WI38 (cell line): ENCODE measurements around the gene PABPC3.
A peak's percentile ranks its signal among the peaks of the same experiment; 100 is the strongest.

Source experiments
- H3K4me3 ChIP-seq: 2 replicates; pipeline ENCODE4 v1.5.1; 2011; ENCODE audit warnings: low read depth, mild to moderate bottlenecking, control low read depth, low read length
- CTCF ChIP-seq: IDR thresholded peaks from 2 replicates; pipeline ENCODE4 v1.5.1; 2012; ENCODE audit warnings: low read depth, mild to moderate bottlenecking, control low read depth, low read length

PABPC3 gene

GRCh38 chr13:25084096-25084495 lies 11.8 kb upstream of the PABPC3 start:
- TF ChIP-seq CTCF = no peak
- H3K4me3 ChIP-seq = no peak overlapping the region

- TF ChIP-seq CTCF = peak; percentile 52
These were observed 10.7 kb upstream of the PABPC3 start for GRCh38 chr13:25085125-25085742.

GRCh38 chr13:25088562-25089221 lies 7.2 kb upstream of the PABPC3 start:
- TF ChIP-seq CTCF = no peak
- H3K4me3 ChIP-seq = no peak overlapping the region

More at GRCh38 chr13:25085125-25085742, 10.7 kb upstream of the PABPC3 start:
- H3K4me3 ChIP-seq = no peak overlapping the region

- no peak overlapping the region for H3K4me3 ChIP-seq
- no peak for TF ChIP-seq CTCF
These were observed 1.5 kb downstream of the PABPC3 start for GRCh38 chr13:25097426-25097825.

GRCh38 chr13:25103711-25104110 lies 7.8 kb downstream of the PABPC3 start:
- H3K4me3 ChIP-seq = no peak overlapping the region
- TF ChIP-seq CTCF = no peak

- no peak for TF ChIP-seq CTCF
- no peak overlapping the region for H3K4me3 ChIP-seq
These were observed 13.4 kb downstream of the PABPC3 start for GRCh38 chr13:25109341-25109740.

- no peak overlapping the region for H3K4me3 ChIP-seq
- TF ChIP-seq CTCF = no peak
These were observed 15.1 kb downstream of the PABPC3 start for GRCh38 chr13:25110956-25111584.
